ENCODE measurements around the gene RNU6-9.

DNA sequence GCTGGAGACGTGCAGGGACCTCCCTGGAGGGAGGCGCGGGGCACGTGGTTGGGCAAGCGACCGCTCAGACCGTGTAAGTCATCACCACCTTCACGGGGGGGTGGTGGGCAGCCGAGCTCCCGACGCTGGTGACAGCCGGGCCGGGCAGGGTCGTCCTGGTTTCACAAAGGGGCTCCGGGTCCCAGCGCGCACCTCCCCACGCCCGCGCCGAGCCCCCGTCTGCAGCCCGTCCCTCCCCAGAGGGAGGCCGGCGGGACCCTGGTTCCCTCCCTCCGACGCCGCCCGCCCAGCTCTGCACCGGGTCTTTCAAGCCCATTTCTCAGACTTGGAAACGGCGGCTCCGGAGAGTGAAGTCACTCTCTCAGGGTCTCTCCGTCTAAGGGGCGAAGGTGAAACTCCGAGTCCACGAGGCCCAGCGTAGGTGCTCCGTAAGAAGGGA, 31.8 kb downstream of the RNU6-9 start:
- TF ChIP-seq POLR2A (IDR thresholded peaks at IDR 0.05) = no peak
- no peak for TF ChIP-seq CTCF (IDR thresholded peaks at IDR 0.05)
